Measurements from ENCODE around the gene SALL2.

Gene SALL2

GRCh38 chr14:21541413-21542074 is 15.4 kb upstream of the SALL2 start:
- Histone ChIP-seq H3K4me3 (replicated peaks; ENCODE audit: insufficient read depth, low read length) (no peak overlapping the region), H3K27me3 (ENCODE audit: insufficient read depth, poor library complexity, severe bottlenecking) (peaks cover 14% of the 10 kb centered on the region), H3K27ac (replicated peaks) (no peak overlapping the region)
- DNase-seq (ENCODE audit: low read depth in 1 of 2, low spot score in 1 of 2), result no peak
- TF ChIP-seq CTCF (IDR thresholded peaks at IDR 0.05; ENCODE audit: insufficient read depth, low read length), result no peak

GRCh38 chr14:21539189-21539940 is 13.2 kb upstream of the SALL2 start:
- Histone ChIP-seq H3K4me3 (replicated peaks; ENCODE audit: insufficient read depth, low read length) (no peak overlapping the region), H3K27ac (replicated peaks) (no peak overlapping the region), H3K27me3 (ENCODE audit: insufficient read depth, poor library complexity, severe bottlenecking) (peaks cover 32% of the 10 kb centered on the region)
- DNase-seq (ENCODE audit: low read depth in 1 of 2, low spot score in 1 of 2), result no peak
- TF ChIP-seq GABPA (IDR thresholded peaks at IDR 0.05; ENCODE audit: low read depth), result no peak
- no peak for TF ChIP-seq REST (IDR thresholded peaks at IDR 0.05; ENCODE audit: insufficient replicate concordance, low read depth)
- no peak for TF ChIP-seq POLR2AphosphoS5 (IDR thresholded peaks at IDR 0.05; ENCODE audit: low read depth)
- no peak for TF ChIP-seq CTCF (IDR thresholded peaks at IDR 0.05; ENCODE audit: insufficient read depth, low read length)
- no peak for TF ChIP-seq SPI1 (IDR thresholded peaks at IDR 0.05; ENCODE audit: borderline replicate concordance, low read depth)

- Histone ChIP-seq H3K27me3 (ENCODE audit: insufficient read depth, poor library complexity, severe bottlenecking) (peaks cover 30% of the 10 kb centered on the region), H3K27ac (replicated peaks) (no peak overlapping the region), H3K4me3 (replicated peaks; ENCODE audit: insufficient read depth, low read length) (no peak overlapping the region)
- TF ChIP-seq CTCF (IDR thresholded peaks at IDR 0.05; ENCODE audit: insufficient read depth, low read length), result no peak
- TF ChIP-seq SPI1 (IDR thresholded peaks at IDR 0.05; ENCODE audit: borderline replicate concordance, low read depth), result no peak
- TF ChIP-seq POLR2AphosphoS5 (IDR thresholded peaks at IDR 0.05; ENCODE audit: low read depth), result no peak
- TF ChIP-seq GABPA (IDR thresholded peaks at IDR 0.05; ENCODE audit: low read depth), result no peak
- no peak for TF ChIP-seq REST (IDR thresholded peaks at IDR 0.05; ENCODE audit: insufficient replicate concordance, low read depth)
- no peak for DNase-seq (ENCODE audit: low read depth in 1 of 2, low spot score in 1 of 2)
Measured at GRCh38 chr14:21537090-21537424, 10.9 kb upstream of the SALL2 start.

All from HL-60 (cell line).